ENCODE measurements around the gene TRAFD1.

GRCh38 chr12:112191840-112192321, 66.5 kb downstream of the TRAFD1 start:
- no peak for TF ChIP-seq CTCF (IDR thresholded peaks at IDR 0.05)
- no peak for TF ChIP-seq ZFX (IDR thresholded peaks at IDR 0.05; ENCODE audit: borderline replicate concordance)
